Measurements from ENCODE around the gene HES5. TPM values are rescaled to one million over a fixed set of nuclear protein-coding genes. Genes with fewer than 3 reads are reported as not detected.
A peak's percentile ranks its signal among the peaks of the same experiment; 100 is the strongest.

Gene HES5
- total RNA-seq, 1 donor from 2014 or later: not detected

GRCh38 chr1:2534687-2535441 lies 4.8 kb upstream of the HES5 start:
- no peak for TF ChIP-seq CTCF (IDR thresholded peaks at IDR 0.05; ENCODE audit: unreplicated experiment)
- H3K36me3 Mint-ChIP-seq: no peaks in the 10 kb centered on the region
- peak in 1 of 2 experiments; percentile 63 for DNase-seq (ENCODE audit: low spot score in 2 of 2, unreplicated experiment in 2 of 2)
- peak overlapping the region; percentile 69 for H3K27ac Mint-ChIP-seq
- peaks cover 19% of the 10 kb centered on the region for H3K4me1 Mint-ChIP-seq
- no peaks in the 10 kb centered on the region for H3K9me3 Mint-ChIP-seq
- H3K4me3 Mint-ChIP-seq: peak overlapping the region; percentile 3
- peaks cover 64% of the 10 kb centered on the region for H3K27me3 Mint-ChIP-seq (ENCODE audit: low read depth)

- Mint-ChIP-seq H3K4me3 (no peak overlapping the region), H3K27me3 (ENCODE audit: low read depth) (peaks cover 68% of the 10 kb centered on the region), H3K4me1 (peaks cover 19% of the 10 kb centered on the region)
Observed at GRCh38 chr1:2534315-2534686, 4.2 kb upstream of the HES5 start.

GRCh38 chr1:2533365-2533764 lies 3.3 kb upstream of the HES5 start:
- H3K4me1 Mint-ChIP-seq: peaks cover 22% of the 10 kb centered on the region
- H3K27ac Mint-ChIP-seq: no peak overlapping the region
- TF ChIP-seq CTCF (IDR thresholded peaks at IDR 0.05; ENCODE audit: unreplicated experiment): no peak
- no peak overlapping the region for H3K4me3 Mint-ChIP-seq
- H3K36me3 Mint-ChIP-seq: no peaks in the 10 kb centered on the region
- no peaks in the 10 kb centered on the region for H3K9me3 Mint-ChIP-seq
- peaks cover 74% of the 10 kb centered on the region for H3K27me3 Mint-ChIP-seq (ENCODE audit: low read depth)
- DNase-seq (ENCODE audit: low spot score in 2 of 2, unreplicated experiment in 2 of 2): no peak

More at GRCh38 chr1:2534315-2534686, 4.2 kb upstream of the HES5 start:
- TF ChIP-seq CTCF (IDR thresholded peaks at IDR 0.05; ENCODE audit: unreplicated experiment): no peak
- H3K9me3 Mint-ChIP-seq: no peaks in the 10 kb centered on the region
- no peaks in the 10 kb centered on the region for H3K36me3 Mint-ChIP-seq
- DNase-seq (ENCODE audit: low spot score in 2 of 2, unreplicated experiment in 2 of 2): no peak
- H3K27ac Mint-ChIP-seq: no peak overlapping the region

- Mint-ChIP-seq H3K36me3 (no peaks in the 10 kb centered on the region), H3K27me3 (ENCODE audit: low read depth) (peaks cover 81% of the 10 kb centered on the region), H3K27ac (no peak overlapping the region), H3K4me1 (peaks cover 22% of the 10 kb centered on the region), H3K4me3 (no peak overlapping the region), H3K9me3 (no peaks in the 10 kb centered on the region)
- no peak for DNase-seq (ENCODE audit: low spot score in 2 of 2, unreplicated experiment in 2 of 2)
- no peak for TF ChIP-seq CTCF (IDR thresholded peaks at IDR 0.05; ENCODE audit: unreplicated experiment)
Observed at GRCh38 chr1:2532485-2533160, 2.6 kb upstream of the HES5 start.

- H3K4me3 Mint-ChIP-seq: no peak overlapping the region
Observed at GRCh38 chr1:2530513-2531361, 674 bp upstream of the HES5 start.

More at GRCh38 chr1:2530513-2531361, 674 bp upstream of the HES5 start:
- Mint-ChIP-seq H3K36me3 (no peaks in the 10 kb centered on the region), H3K9me3 (no peaks in the 10 kb centered on the region), H3K27ac (no peak overlapping the region), H3K4me1 (peaks cover 22% of the 10 kb centered on the region), H3K27me3 (ENCODE audit: low read depth) (peaks cover 76% of the 10 kb centered on the region)
- TF ChIP-seq CTCF (IDR thresholded peaks at IDR 0.05; ENCODE audit: unreplicated experiment): no peak
- DNase-seq (ENCODE audit: low spot score in 2 of 2, unreplicated experiment in 2 of 2): no peak
